ENCODE data around the gene MAML2. TPM values are rescaled to one million over a fixed set of nuclear protein-coding genes. Genes with fewer than 3 reads are reported as not detected.

MAML2 gene
- total and polyA plus RNA-seq, 2 of the 8 experiments (the other 6 are each of a cell fraction or from before 2014, with no cell fraction given): 3.8 to 6.6 TPM

- no peak for TF ChIP-seq CHD7 (IDR thresholded peaks at IDR 0.05; ENCODE audit: insufficient replicate concordance, low read length)
- TF ChIP-seq SAP30 (IDR thresholded peaks at IDR 0.05; ENCODE audit: insufficient read depth, insufficient replicate concordance, low read length): no peak
- TF ChIP-seq CBX8 (IDR thresholded peaks at IDR 0.05; ENCODE audit: borderline replicate concordance, low read depth, low read length): no peak
- TF ChIP-seq ZNF274 (IDR thresholded peaks at IDR 0.05; ENCODE audit: borderline replicate concordance, extremely low read depth, low read length): no peak
- no peak for TF ChIP-seq BCL11A (IDR thresholded peaks at IDR 0.05; ENCODE audit: low read depth in 2 of 2, low read length in 2 of 2)
- TF ChIP-seq FOSL1 (IDR thresholded peaks at IDR 0.05; ENCODE audit: insufficient read depth, low read depth, low read length): no peak
- no peak for TF ChIP-seq YY1 (IDR thresholded peaks at IDR 0.05; ENCODE audit: low read depth, low read length)
These were observed 120.9 kb downstream of the MAML2 start (continued) for GRCh38 chr11:96222102-96222501.
